H1 (cell line): ENCODE data around the gene POLG. TPM values are rescaled to one million over a fixed set of nuclear protein-coding genes. Genes with fewer than 3 reads are reported as not detected.

Experiments
- CTCF ChIA-PET: fragments of 300-600 bp; sonication (Branson Sonifier 250); formaldehyde crosslinking; loops from one replicate; lab custom pipeline; 2021; ENCODE audit not compliant: partially characterized antibody; lab: Charles Lee
- POLR2A ChIA-PET: fragments of 300-600 bp; sonication (Branson Sonifier 250); formaldehyde crosslinking; loops from one replicate; lab custom pipeline; 2021; ENCODE audit warnings: inconsistent platforms; ENCODE audit not compliant: partially characterized antibody; lab: Charles Lee
- DNase-seq, 2 experiments: peaks; one replicate each; pipeline versions ENCODE4 v3.0.0 to v3.0.0-alpha.2; 2010 to 2022; ENCODE audit warnings: low spot score in 2 of 2, low read depth in 1 of 2, mixed read lengths in 1 of 2
- FAIRE-seq: peaks from 2 replicates; lab custom pipeline; 2011; peaks lifted over from hg19 to GRCh38; lab: Jason Lieb, UNC
- H2AFZ ChIP-seq: 2 replicates; pipeline ENCODE4 v1.8.1; 2012; ENCODE audit warnings: low read length, inconsistent platforms
- H2AK5ac ChIP-seq: 2 replicates; pipeline ENCODE4 v1.6.1; 2013; ENCODE audit warnings: low read depth, low read length
- H2BK120ac ChIP-seq: replicated peaks from 2 replicates; pipeline ENCODE3; 2013; ENCODE audit warnings: low read depth, low read length, inconsistent platforms
- H2BK12ac ChIP-seq: 2 replicates; pipeline ENCODE4 v1.6.1; 2013; ENCODE audit warnings: low read depth, low read length
- H2BK15ac ChIP-seq: 2 replicates; pipeline ENCODE4 v1.6.1; 2013; ENCODE audit warnings: low read length
- H2BK20ac ChIP-seq: 2 replicates; pipeline ENCODE4 v1.6.1; 2013; ENCODE audit warnings: low read length
- H2BK5ac ChIP-seq: 2 replicates; pipeline ENCODE4 v1.6.1; 2013; ENCODE audit warnings: low read depth, low read length
- H3K14ac ChIP-seq: 2 replicates; pipeline ENCODE4 v1.6.1; 2013; ENCODE audit warnings: inconsistent platforms; ENCODE audit not compliant: insufficient read length
- H3K18ac ChIP-seq: 2 replicates; pipeline ENCODE4 v1.6.1; 2013; ENCODE audit warnings: low read length; ENCODE audit errors: extremely low read depth
- H3K23ac ChIP-seq: 2 replicates; pipeline ENCODE4 v1.6.1; 2013; ENCODE audit warnings: inconsistent platforms; ENCODE audit not compliant: insufficient read length
- H3K23me2 ChIP-seq: 2 replicates; pipeline ENCODE4 v1.6.1; 2013; ENCODE audit warnings: low read depth, low read length
- H3K27ac ChIP-seq: 2 replicates; pipeline ENCODE4 v1.6.1; 2011; ENCODE audit warnings: low read depth, low read length, inconsistent platforms
- H3K27me3 ChIP-seq, 4 experiments: replicated peaks in 1 of 4; 1 replicate in 1 of 4; 2 replicates in 3 of 4; pipeline versions ENCODE4 v1.6.1 to v1.8.1; 2011 to 2013; ENCODE audit warnings: low read length in 3 of 4, mild to moderate bottlenecking in 3 of 4, inconsistent platforms in 2 of 4, mixed read lengths in 2 of 4, moderate library complexity in 1 of 4; ENCODE audit not compliant: control insufficient read depth in 3 of 4, insufficient read depth in 3 of 4; ENCODE audit errors: extremely low read depth in 1 of 4
- H3K36me3 ChIP-seq, 4 experiments: 2 replicates each; pipeline versions ENCODE4 v1.6.1 to v1.8.1; 2011 to 2013; ENCODE audit warnings: mild to moderate bottlenecking in 4 of 4, low read length in 3 of 4, moderate library complexity in 2 of 4, control low read depth in 1 of 4, inconsistent platforms in 1 of 4; ENCODE audit not compliant: insufficient read depth in 4 of 4, control insufficient read depth in 2 of 4
- H3K4ac ChIP-seq: replicated peaks from 2 replicates; pipeline ENCODE3; 2013; ENCODE audit warnings: low read length, low read depth, mixed read lengths, inconsistent platforms; ENCODE audit not compliant: insufficient read length
- H3K4me1 ChIP-seq, 4 experiments: replicated peaks in 1 of 4; 1 replicate in 1 of 4; 2 replicates in 3 of 4; pipeline versions ENCODE4 v1.6.1 to v1.8.1; 2011 to 2013; ENCODE audit warnings: low read length in 3 of 4, inconsistent platforms in 2 of 4, mixed read lengths in 1 of 4; ENCODE audit not compliant: insufficient read depth in 4 of 4, control insufficient read depth in 3 of 4
- H3K4me2 ChIP-seq, 2 experiments: 2 replicates each; pipeline versions ENCODE4 v1.6.1 to v1.8.1; 2011 to 2013; ENCODE audit warnings: low read depth in 2 of 2, low read length in 2 of 2, control low read depth in 1 of 2, inconsistent platforms in 1 of 2, mild to moderate bottlenecking in 1 of 2; ENCODE audit not compliant: insufficient read depth in 1 of 2
- H3K4me3 ChIP-seq, 4 experiments: fragments of 200-600, 300-600 bp in 1 of 4; sonication (generic), shearing (Covaris generic), sonication (Bioruptor Twin) in 1 of 4; 2 replicates each; pipeline versions ENCODE4 v1.5.1 to v1.8.1; 2011 to 2016; ENCODE audit warnings: low read length in 4 of 4, low read depth in 3 of 4, control low read depth in 2 of 4, inconsistent platforms in 2 of 4, mild to moderate bottlenecking in 2 of 4, mixed read lengths in 1 of 4, moderate library complexity in 1 of 4; ENCODE audit not compliant: insufficient read depth in 2 of 4; ENCODE audit errors: extremely low read depth in 1 of 4
- H3K56ac ChIP-seq: replicated peaks from 2 replicates; pipeline ENCODE3; 2013; ENCODE audit warnings: low read depth, mild to moderate bottlenecking, mixed read lengths, low read length, inconsistent platforms; ENCODE audit not compliant: insufficient read length
- H3K79me1 ChIP-seq: 2 replicates; pipeline ENCODE4 v1.6.1; 2013; ENCODE audit warnings: low read depth, low read length, control low read depth
- H3K79me2 ChIP-seq, 2 experiments: 2 replicates each; pipeline versions ENCODE4 v1.6.1 to v1.8.1; 2012 to 2013; ENCODE audit warnings: low read length in 2 of 2, mild to moderate bottlenecking in 2 of 2, inconsistent platforms in 1 of 2; ENCODE audit not compliant: insufficient read depth in 2 of 2, control insufficient read depth in 1 of 2
- H3K9ac ChIP-seq, 4 experiments: replicated peaks in 1 of 4; 1 replicate in 1 of 4; 2 replicates in 3 of 4; pipeline versions ENCODE4 v1.6.1 to v1.8.1; 2011 to 2013; ENCODE audit warnings: low read depth in 3 of 4, low read length in 3 of 4, control low read depth in 2 of 4, mild to moderate bottlenecking in 2 of 4, moderate library complexity in 2 of 4, inconsistent platforms in 1 of 4; ENCODE audit errors: extremely low read depth in 1 of 4
- H3K9me3 ChIP-seq, 2 experiments: 2 replicates each; pipeline versions ENCODE4 v1.6.1 to v1.8.1; 2012 to 2013; ENCODE audit warnings: mild to moderate bottlenecking in 2 of 2, moderate library complexity in 2 of 2, control low read depth in 1 of 2, inconsistent platforms in 1 of 2, low read depth in 1 of 2, low read length in 1 of 2, mixed read lengths in 1 of 2; ENCODE audit not compliant: insufficient read depth in 2 of 2
- H4K20me1 ChIP-seq, 2 experiments: replicated peaks in 1 of 2; 2 replicates each; pipeline versions ENCODE3 to v1.8.1; 2011 to 2013; ENCODE audit warnings: inconsistent platforms in 2 of 2, low read length in 2 of 2, mild to moderate bottlenecking in 1 of 2; ENCODE audit not compliant: insufficient read depth in 2 of 2, control insufficient read depth in 1 of 2
- H4K5ac ChIP-seq: 2 replicates; pipeline ENCODE4 v1.6.1; 2013; ENCODE audit warnings: low read length, low read depth, mixed read lengths, inconsistent platforms; ENCODE audit not compliant: insufficient read length
- H4K8ac ChIP-seq: 2 replicates; pipeline ENCODE4 v1.8.0; 2013; ENCODE audit warnings: mild to moderate bottlenecking, moderate library complexity, low read length, inconsistent platforms; ENCODE audit not compliant: insufficient read depth; ENCODE audit errors: extremely low read depth
- H4K91ac ChIP-seq: replicated peaks from 2 replicates; pipeline ENCODE3; 2013; ENCODE audit warnings: low read length, mixed read lengths, inconsistent platforms; ENCODE audit not compliant: insufficient read length
- CBX5 ChIP-seq: fragments of 300-800, 300-1000 bp; sonication (generic); IDR thresholded peaks from 2 replicates; pipeline ENCODE4 v1.7.1; 2016; ENCODE audit warnings: antibody characterized with exemption, low read length, low read depth
- EZH2 ChIP-seq: fragments of 200-600 bp; sonication (generic); IDR thresholded peaks from 2 replicates; pipeline ENCODE4 v1.7.1; 2012; ENCODE audit warnings: low read depth, mild to moderate bottlenecking, moderate library complexity, low read length, inconsistent platforms; ENCODE audit not compliant: severe bottlenecking
- HDAC2 ChIP-seq, 2 experiments: fragments of 300-600 bp in 1 of 2; sonication (generic) in 1 of 2; IDR thresholded peaks; 2 replicates each; pipeline ENCODE4 v1.6.1; 2011 to 2012; ENCODE audit warnings: low read depth in 2 of 2, low read length in 2 of 2, mild to moderate bottlenecking in 2 of 2, moderate library complexity in 2 of 2, borderline replicate concordance in 1 of 2, inconsistent platforms in 1 of 2
- JUND ChIP-seq: IDR thresholded peaks from 2 replicates; pipeline ENCODE4 v1.6.1; 2011; ENCODE audit warnings: mild to moderate bottlenecking, improper control_type of control experiment, low read length
- RAD21 ChIP-seq, 2 experiments: IDR thresholded peaks in 1 of 2; conservative IDR thresholded peaks in 1 of 2; 2 replicates each; pipeline ENCODE4 v1.6.1; 2011; ENCODE audit warnings: low read depth in 2 of 2, low read length in 2 of 2, improper control_type of control experiment in 1 of 2, inconsistent platforms in 1 of 2, mild to moderate bottlenecking in 1 of 2, moderate library complexity in 1 of 2
- RNF2 ChIP-seq: fragments of 200-900, 300-1000 bp; sonication (generic); IDR thresholded peaks from 2 replicates; pipeline ENCODE4 v1.7.1; 2016; ENCODE audit warnings: borderline replicate concordance, low read depth, mild to moderate bottlenecking, antibody characterized with exemption, low read length; ENCODE audit not compliant: poor library complexity, severe bottlenecking; ENCODE audit errors: missing control alignments
- SP1 ChIP-seq: IDR thresholded peaks from 2 replicates; pipeline ENCODE4 v1.6.1; 2011; ENCODE audit warnings: low read depth, low read length
- SP4 ChIP-seq: IDR thresholded peaks from 2 replicates; pipeline ENCODE4 v1.6.1; 2012; ENCODE audit warnings: low read length, inconsistent platforms
- SUZ12 ChIP-seq: fragments of 200-600 bp; sonication (generic); IDR thresholded peaks from 2 replicates; pipeline ENCODE4 v1.6.1; 2012; ENCODE audit warnings: mild to moderate bottlenecking, inconsistent platforms, low read length, moderate library complexity, mixed read lengths
- TCF12 ChIP-seq: IDR thresholded peaks from 2 replicates; pipeline ENCODE4 v1.6.1; 2011; ENCODE audit warnings: low read depth, mild to moderate bottlenecking, low read length
- WGBS, 2 experiments: shearing (Covaris generic) in 1 of 2; methylation state at CpG; one replicate each; pipeline versions ENCODE4 v1.1.6 to v1.1.7; 2013 to 2015; ENCODE audit warnings: low lambda C conversion rate in 2 of 2, mixed read lengths in 2 of 2, inconsistent platforms in 1 of 2, low coverage in 1 of 2, missing lambda C conversion rate in 1 of 2; ENCODE audit not compliant: insufficient replicate concordance in 2 of 2, insufficient coverage in 1 of 2, insufficient read length in 1 of 2; ENCODE audit errors: extremely low coverage in 1 of 2, missing lambda C conversion rate in 1 of 2; 5-methylcytosine and 5-hydroxymethylcytosine counted together
- polyA plus RNA-seq, 7 experiments: library from polyadenylated mRNA; depleted of rRNA in 3 of 7; stranded (reverse) in 5 of 7; unstranded in 2 of 7; fragments of >200 nt in 5 of 7; fragments of 200-250 nt in 2 of 7; gene quantifications; 1 replicate in 5 of 7; 2 replicates in 1 of 7; 4 replicates in 1 of 7; pipeline versions ENCODE4 v1.2.1 to v1.2.3, GENCODE V29; 2011 to 2013; ENCODE audit warnings: missing spikeins in 2 of 7, mixed read lengths in 2 of 7
- total RNA-seq: library from RNA; stranded (reverse); fragmentation: NEBNext Ultra II Directional; extraction: Animal tissue kit (Norgen Biotek cat#: 25700); gene quantifications from 2 replicates; pipeline ENCODE4 v1.2.1, GENCODE V29; 2021
- TF ChIP-seq, protein P1 (sequence below): IDR thresholded peaks from 2 replicates; pipeline ENCODE4 v1.6.1; 2012; ENCODE audit warnings: low read length, inconsistent platforms

The POLG gene
- total and polyA plus RNA-seq, 2 of the 8 experiments (the other 6 are each of a cell fraction or from before 2014, with no cell fraction given) = 14.8 to 52.3 TPM

DNA sequence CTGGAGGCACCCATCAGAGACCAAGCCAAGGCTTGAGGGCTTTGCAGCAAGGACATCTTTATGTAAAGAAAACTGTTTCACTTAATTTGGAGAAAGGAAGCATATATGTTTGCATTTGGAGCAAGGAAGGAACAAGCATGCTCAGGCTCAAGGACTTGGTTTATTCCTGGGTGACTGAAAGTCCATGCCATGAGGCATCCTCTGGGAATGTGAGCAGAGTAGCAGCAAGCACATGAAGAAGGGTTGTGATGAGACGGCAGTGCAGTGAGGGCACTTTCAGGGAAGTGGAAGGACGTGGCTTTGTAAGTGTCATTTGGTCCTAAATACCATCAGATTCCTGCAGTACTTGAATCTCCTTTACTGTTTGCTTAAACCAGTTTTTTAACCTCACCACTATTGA is 26.8 kb downstream of the POLG start:
- WGBS, 2 experiments = 83% methylated on average over 2 of the region's 2 CpGs; no CpG with 5 or more reads in 1 of the 2 experiments
- TF ChIP-seq EZH2 = no peak
- TF ChIP-seq RNF2 = no peak
- TF ChIP-seq TCF12 = no peak
- TF ChIP-seq SP1 = no peak
- no peak for TF ChIP-seq SP4
- TF ChIP-seq RAD21 (IDR thresholded peaks at IDR 0.05 in 1 of 2, conservative IDR thresholded peaks at IDR 0.05 in 1 of 2; ENCODE audit: low read depth in 2 of 2, low read length in 2 of 2) = no peak
- no peak for TF ChIP-seq JUND
- TF ChIP-seq HDAC2 (IDR thresholded peaks at IDR 0.05; ENCODE audit: borderline replicate concordance in 1 of 2, low read depth in 2 of 2, low read length in 2 of 2) = no peak
- TF ChIP-seq SUZ12 = no peak
- TF ChIP-seq, protein P1, sequence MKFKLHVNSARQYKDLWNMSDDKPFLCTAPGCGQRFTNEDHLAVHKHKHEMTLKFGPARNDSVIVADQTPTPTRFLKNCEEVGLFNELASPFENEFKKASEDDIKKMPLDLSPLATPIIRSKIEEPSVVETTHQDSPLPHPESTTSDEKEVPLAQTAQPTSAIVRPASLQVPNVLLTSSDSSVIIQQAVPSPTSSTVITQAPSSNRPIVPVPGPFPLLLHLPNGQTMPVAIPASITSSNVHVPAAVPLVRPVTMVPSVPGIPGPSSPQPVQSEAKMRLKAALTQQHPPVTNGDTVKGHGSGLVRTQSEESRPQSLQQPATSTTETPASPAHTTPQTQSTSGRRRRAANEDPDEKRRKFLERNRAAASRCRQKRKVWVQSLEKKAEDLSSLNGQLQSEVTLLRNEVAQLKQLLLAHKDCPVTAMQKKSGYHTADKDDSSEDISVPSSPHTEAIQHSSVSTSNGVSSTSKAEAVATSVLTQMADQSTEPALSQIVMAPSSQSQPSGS = no peak
- TF ChIP-seq CBX5 = no peak

More for the DNA sequence above, 26.8 kb downstream of the POLG start:
- H3K9ac ChIP-seq = no peak overlapping the region
- H2BK5ac ChIP-seq = no peak overlapping the region
- H3K4me3 ChIP-seq = no peak overlapping the region
- peaks cover 31 to 83% (median 65%) of the 10 kb centered on the region in 4 experiments for H3K36me3 ChIP-seq
- no peak overlapping the region for H2BK12ac ChIP-seq
- H3K14ac ChIP-seq = no peak overlapping the region
- no peaks in the 10 kb centered on the region for H3K27me3 ChIP-seq
- DNase-seq = no peak
- H3K79me1 ChIP-seq = no peaks in the 10 kb centered on the region
- no peaks in the 10 kb centered on the region for H3K79me2 ChIP-seq
- no peak overlapping the region for H4K8ac ChIP-seq
- no peak overlapping the region for H3K4me2 ChIP-seq
- H4K20me1 ChIP-seq = peaks cover 0 to 3% of the 10 kb centered on the region in 2 experiments
- H4K91ac ChIP-seq = no peak overlapping the region
- no peak overlapping the region for H2BK120ac ChIP-seq
- H3K18ac ChIP-seq = no peak overlapping the region
- H3K56ac ChIP-seq = no peak overlapping the region
- no peak overlapping the region for H2AFZ ChIP-seq
- H3K4me1 ChIP-seq = no peaks in the 10 kb centered on the region
- no peak overlapping the region for H4K5ac ChIP-seq
- ChIA-PET CTCF (interaction anchor here (1.0 kb wide), 1 partner anchor 14 kb away, joined by 3 read pairs; no protein-coding TSS in a partner anchor), POLR2A (interaction anchor here (20.0 kb wide), 1 partner anchor 20 kb away, joined by 250 read pairs; the partner anchor contains the start of gene POLG)
- no peak overlapping the region for H2BK20ac ChIP-seq
- H3K27ac ChIP-seq = no peak overlapping the region
- H2BK15ac ChIP-seq = no peak overlapping the region
- no peaks in the 10 kb centered on the region for H3K9me3 ChIP-seq
- no peak overlapping the region for H3K23ac ChIP-seq
- no peaks in the 10 kb centered on the region for H3K23me2 ChIP-seq
- no peak for FAIRE-seq
- H3K4ac ChIP-seq = no peak overlapping the region
- H2AK5ac ChIP-seq = no peak overlapping the region
